NCI-H446 (cell line): Measurements from ENCODE around the gene HDAC11.
A peak's percentile ranks its signal among the peaks of the same experiment; 100 is the strongest.
"Not testable (repeated sequence)": the region's sequence is repeated elsewhere in the genome, so short reads cannot be mapped to it uniquely, and the experiment has no call there.

Source experiments
- DNase-seq, 2 experiments: peaks; one replicate each; lab custom pipeline; 2025; lab: John Stamatoyannopoulos, UW

The HDAC11 gene

DNA sequence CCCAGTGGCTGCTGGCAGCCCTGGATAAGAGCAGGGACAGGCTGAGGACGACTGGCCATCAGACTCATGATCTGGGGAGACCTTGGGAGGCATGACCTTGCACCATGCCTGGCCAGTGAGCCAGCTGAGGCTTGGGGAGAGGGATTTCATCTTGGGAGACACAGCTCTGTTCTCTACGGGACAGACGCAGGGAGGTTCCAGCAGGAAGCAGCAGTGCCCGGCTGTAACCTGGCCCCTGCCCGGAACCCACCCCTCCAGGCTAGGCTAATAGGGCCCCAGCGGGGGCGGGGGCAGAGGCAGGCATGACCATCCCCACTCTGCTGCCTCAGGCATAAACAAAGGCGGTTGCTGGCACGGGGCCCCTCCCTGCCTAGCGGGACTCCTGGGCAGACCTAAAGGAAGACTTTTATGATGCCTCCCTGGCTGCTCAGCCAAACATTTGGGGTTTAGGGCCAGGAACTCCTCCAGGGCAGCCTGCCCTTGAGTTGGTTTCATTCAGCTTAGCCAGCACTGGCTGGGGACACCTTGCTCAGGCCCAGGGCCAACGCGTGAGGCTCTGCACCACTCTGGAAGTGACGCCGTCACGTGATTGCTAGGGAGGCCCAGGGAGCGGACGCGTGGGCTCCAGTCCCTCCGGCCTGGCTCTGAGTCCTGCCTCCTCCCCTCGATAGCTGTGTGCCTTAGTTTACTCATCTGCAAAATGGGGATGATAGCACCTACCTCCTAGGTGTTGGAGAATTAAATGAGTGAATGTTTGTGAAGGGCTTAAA is 27.6 kb downstream of the HDAC11 start:
- peak in 1 of 2 experiments; percentile 24 for DNase-seq

GRCh38 chr3:13508496-13508895 is 28.4 kb downstream of the HDAC11 start:
- no peak for DNase-seq

DNA sequence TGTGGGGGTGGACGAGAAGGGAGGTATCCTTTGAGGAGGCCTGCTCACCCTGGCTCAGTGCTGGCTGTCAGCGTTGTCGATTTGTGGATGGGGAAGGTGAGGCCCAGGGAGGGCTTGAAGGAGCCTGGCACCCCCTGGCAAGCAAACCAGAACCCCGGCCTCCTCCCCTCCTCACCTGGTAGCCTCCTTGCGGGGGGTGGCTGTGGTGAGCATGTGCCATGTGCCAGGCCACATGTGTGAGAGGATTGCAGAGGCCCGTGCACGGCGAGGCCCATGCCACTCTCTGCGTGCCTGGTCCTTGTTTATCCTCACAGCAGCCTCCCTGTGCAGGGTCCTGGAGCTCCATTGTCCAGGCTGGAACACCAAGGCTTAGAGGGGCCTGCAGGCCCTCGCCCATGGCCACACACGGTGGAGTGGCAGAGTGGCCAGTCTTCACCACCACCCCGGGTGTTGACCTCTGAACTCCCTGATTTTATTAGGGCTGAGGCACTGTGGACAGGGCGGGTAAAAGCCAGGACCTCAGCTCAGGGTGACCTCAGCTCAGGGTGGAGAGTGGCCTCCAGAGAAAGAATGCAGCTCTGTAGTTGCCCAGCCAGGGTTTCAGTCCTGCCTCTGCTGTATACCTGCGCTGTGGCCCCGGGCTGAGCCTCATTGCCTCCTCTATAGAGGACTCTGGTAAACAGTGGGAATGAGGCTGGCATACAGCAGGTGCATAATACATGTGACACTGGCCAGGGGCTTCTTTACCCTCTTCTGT is 29.1 kb downstream of the HDAC11 start:
- no peak for DNase-seq

GRCh38 chr3:13509816-13510192 is 29.7 kb downstream of the HDAC11 start:
- DNase-seq: no peak

DNA sequence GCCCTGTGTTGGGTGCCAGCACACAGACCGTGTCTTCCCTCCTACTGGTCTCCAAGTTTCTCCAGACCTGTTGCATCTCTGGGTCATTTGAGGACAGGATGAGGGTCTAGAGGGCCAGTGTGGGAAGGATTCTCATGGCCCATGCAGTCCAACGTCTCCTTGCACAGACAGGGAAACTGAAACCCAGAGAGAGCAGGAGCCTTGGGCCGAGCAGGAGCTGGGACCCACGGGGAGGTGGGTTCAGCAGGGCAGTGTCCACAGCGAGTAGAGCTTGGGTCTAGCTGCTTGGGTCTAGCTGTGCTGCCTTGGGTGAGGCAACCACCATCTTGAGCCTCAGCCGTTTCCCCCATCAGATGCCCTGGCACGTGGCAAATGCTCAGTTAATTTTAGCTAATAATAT is 32.3 kb downstream of the HDAC11 start:
- no peak for DNase-seq

DNA sequence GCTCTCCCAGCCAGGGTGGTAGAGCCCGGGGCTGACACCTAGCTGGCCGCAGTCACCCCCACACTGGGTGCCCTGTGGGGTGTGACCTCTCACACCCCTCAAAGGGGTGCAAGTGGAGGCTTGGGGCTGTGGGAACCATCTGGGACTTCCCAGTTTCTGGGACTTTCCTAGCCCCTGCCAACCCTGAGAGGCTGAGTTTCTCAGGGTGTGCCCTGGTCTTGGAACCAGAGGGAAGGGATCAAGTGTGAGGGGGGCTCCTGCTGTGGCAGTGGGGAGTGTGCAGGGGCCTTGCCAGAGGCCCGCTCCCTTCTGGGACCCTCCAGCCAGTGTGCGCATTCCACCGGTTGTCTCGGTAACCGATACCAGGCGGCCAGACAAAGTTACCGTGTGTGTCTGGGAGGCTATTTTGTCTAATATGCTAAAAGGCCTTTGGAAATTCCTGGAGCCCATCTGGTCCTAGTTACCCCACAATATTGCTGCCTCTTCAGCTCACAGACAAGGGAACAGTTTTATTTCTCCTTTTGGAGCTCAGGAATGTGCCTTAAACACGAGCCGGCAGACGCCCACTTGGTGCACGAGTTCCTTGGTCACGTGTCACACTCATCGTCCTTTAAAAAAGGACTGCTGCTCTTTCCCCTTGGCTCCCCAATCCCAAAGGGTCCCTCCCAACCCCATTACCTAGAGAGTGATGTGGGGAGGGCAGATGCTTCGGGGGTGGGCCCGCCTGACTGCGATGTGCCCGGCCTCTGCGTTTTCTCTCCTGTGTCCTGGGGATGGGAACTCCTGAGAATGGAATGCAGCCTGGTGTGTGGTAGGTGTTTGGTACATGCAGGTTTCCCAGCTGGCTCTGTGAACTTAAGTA is 33.2 kb downstream of the HDAC11 start:
- DNase-seq: no peak

- DNase-seq: no peak
Measured at GRCh38 chr3:13513913-13514517, 33.9 kb downstream of the HDAC11 start.

- DNase-seq: no peak
Measured at GRCh38 chr3:13514639-13515435, 34.7 kb downstream of the HDAC11 start.

- no peak for DNase-seq
Measured at GRCh38 chr3:13515786-13516759, 36.0 kb downstream of the HDAC11 start.

- DNase-seq: no peak
Measured at GRCh38 chr3:13516760-13517135, 36.6 kb downstream of the HDAC11 start.

- DNase-seq: no peak
Measured at GRCh38 chr3:13517253-13517977, 37.3 kb downstream of the HDAC11 start.

GRCh38 chr3:13518516-13518953 is 38.4 kb downstream of the HDAC11 start:
- peak; percentile 65 to 95 for DNase-seq

GRCh38 chr3:13519006-13519791 is 39.1 kb downstream of the HDAC11 start:
- no peak for DNase-seq

- no peak for DNase-seq
Measured at GRCh38 chr3:13520326-13520880, 40.3 kb downstream of the HDAC11 start.

DNA sequence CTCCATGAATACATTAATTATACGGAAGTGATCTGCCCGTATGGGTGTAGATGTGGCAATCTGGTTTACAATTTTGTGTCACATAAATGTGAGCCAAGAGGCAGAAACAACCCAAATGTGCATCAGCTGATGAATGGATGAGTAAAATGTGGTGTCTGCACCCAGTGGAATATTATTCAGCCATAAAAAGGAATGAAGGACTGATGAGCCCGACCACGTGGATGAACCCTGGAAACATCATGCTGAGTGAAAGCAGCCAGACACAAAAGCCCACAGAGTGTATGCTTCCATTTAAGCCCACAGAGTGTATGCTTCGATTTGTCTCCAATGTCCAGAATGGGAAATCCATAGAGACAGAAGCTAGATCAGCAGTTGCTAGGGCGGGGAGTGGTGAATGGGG is 41.2 kb downstream of the HDAC11 start:
- DNase-seq: no peak

DNA sequence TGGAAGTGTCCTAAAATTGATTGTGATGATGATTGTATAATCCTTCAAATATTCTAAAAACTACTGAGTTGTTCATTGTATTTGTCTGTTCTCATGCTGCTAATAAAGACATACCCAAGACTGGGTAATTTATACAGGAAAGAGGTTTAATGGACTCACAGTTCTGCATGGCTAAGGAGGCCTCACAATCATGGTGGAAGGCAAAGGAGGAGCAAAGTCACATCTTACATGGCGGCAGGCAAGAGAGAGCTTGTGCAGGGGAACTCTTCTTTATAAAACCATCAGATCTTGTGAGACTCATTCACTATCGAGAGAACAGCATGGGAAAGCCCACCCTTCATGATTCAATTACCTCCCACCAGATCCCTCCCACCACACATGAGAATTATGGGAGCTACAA is 41.6 kb downstream of the HDAC11 start:
- not testable (repeated sequence) for DNase-seq

DNA sequence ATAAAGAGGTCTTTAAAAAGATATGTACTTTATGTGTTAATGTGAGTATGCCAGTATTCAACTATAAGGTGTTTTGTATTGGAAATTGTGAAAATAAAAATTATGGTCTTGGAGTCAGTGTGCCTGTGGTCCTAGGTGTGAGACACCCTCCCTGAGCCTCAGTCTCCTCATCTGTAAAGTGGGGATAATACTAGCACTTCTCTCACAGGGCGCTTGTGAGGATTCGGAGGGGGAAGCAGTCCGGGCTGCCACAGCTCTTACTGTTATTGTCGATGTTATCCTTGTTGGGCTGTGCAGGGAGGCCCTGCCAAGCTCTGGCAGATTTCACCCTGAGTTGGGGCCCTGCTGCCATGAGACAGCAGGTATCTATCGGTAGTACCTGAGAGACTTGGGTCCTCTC is 42.1 kb downstream of the HDAC11 start:
- no peak for DNase-seq

GRCh38 chr3:13524979-13525669 is 45.0 kb downstream of the HDAC11 start:
- DNase-seq: no peak
